ENCODE measurements around the gene PBX4.
A peak's percentile ranks its signal among the peaks of the same experiment; 100 is the strongest.

The PBX4 gene

GRCh38 chr19:19592690-19593089, 25.8 kb downstream of the PBX4 start:
- TF ChIP-seq, protein P1, sequence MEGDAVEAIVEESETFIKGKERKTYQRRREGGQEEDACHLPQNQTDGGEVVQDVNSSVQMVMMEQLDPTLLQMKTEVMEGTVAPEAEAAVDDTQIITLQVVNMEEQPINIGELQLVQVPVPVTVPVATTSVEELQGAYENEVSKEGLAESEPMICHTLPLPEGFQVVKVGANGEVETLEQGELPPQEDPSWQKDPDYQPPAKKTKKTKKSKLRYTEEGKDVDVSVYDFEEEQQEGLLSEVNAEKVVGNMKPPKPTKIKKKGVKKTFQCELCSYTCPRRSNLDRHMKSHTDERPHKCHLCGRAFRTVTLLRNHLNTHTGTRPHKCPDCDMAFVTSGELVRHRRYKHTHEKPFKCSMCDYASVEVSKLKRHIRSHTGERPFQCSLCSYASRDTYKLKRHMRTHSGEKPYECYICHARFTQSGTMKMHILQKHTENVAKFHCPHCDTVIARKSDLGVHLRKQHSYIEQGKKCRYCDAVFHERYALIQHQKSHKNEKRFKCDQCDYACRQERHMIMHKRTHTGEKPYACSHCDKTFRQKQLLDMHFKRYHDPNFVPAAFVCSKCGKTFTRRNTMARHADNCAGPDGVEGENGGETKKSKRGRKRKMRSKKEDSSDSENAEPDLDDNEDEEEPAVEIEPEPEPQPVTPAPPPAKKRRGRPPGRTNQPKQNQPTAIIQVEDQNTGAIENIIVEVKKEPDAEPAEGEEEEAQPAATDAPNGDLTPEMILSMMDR (IDR thresholded peaks at IDR 0.05; ENCODE audit: extremely low read depth, missing control alignments) = no peak
- no peak for DNase-seq (ENCODE audit: low spot score)

DNA sequence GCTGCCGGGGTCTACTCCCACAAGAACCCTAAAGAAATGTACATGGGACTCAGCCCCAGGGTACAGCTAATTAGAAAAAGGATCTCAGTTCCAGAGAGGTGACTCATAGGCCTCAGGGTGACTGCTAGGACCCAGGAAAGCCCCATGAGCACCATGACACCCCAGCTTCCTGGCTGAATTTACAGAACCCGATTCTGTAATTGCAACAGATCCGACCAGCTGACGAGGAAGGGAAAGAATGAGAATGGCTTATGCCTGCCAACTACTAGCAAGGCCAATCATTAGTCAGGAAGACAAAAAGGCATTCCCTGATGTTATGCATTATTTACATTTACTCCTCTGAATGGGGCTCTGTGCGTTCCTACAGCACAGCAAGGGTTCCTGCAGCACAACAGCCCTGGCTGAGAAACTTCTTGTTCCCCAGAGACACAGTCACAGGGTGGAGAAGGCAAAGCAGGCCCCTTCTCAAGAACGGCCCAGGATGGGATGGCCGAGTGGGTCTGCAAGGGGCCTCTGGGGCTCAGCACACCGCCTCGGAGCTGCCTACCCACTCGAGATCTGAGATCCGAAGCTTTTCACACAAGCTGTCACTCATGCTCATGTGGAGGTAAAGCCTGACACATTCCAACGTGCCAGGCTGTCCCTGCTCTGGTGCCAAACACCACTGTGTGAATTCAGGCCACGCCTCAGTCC, 27.2 kb downstream of the PBX4 start:
- TF ChIP-seq, protein P1 (IDR thresholded peaks at IDR 0.05; ENCODE audit: extremely low read depth, missing control alignments) = no peak
- peak; percentile 79 for DNase-seq (ENCODE audit: low spot score)

DNA sequence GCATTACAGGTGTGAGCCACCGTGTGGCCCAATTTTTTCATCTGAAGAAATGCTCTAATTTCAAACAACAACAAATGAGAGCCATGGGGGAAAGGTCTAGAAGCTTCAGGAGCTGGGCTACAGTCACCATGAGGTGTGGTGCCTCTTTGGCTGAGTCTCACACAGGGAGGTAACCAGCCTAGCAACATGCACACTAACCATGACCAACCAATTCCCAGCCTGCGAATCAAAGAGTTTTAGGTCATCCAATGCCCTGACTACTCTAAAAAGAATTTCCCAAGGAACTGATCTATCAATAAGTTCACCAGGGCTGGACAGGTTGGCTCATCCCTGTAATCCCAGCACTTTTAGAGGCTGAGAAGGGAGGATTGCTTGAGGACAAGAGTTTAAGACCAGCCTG, 29.9 kb downstream of the PBX4 start:
- no peak for DNase-seq (ENCODE audit: low spot score)
- TF ChIP-seq, protein P1 (IDR thresholded peaks at IDR 0.05; ENCODE audit: extremely low read depth, missing control alignments) = no peak

GRCh38 chr19:19587771-19588170, 30.7 kb downstream of the PBX4 start:
- DNase-seq (ENCODE audit: low spot score) = no peak
- TF ChIP-seq, protein P1 (IDR thresholded peaks at IDR 0.05; ENCODE audit: extremely low read depth, missing control alignments) = no peak

DNA sequence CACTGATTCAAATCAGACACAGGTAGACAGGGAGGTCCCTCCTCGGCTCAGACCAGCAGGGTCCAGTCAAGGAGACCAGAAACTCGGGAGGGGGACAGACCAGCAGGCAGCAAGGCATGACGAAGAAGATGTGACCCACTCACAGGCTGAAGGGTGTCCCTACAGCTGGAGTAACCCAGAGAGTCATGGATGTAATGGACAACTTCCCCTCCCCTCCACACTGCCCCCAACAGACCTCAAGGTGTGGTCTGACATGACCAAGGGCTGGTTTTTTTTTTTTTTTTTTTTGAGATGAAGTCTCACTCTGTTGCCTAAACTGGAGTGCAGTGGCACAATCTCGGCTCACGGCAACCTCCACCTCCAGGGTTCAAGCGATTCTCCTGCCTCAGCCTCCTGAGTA, 34.1 kb downstream of the PBX4 start:
- TF ChIP-seq, protein P1 (IDR thresholded peaks at IDR 0.05; ENCODE audit: extremely low read depth, missing control alignments) = no peak
- DNase-seq (ENCODE audit: low spot score) = no peak

DNA sequence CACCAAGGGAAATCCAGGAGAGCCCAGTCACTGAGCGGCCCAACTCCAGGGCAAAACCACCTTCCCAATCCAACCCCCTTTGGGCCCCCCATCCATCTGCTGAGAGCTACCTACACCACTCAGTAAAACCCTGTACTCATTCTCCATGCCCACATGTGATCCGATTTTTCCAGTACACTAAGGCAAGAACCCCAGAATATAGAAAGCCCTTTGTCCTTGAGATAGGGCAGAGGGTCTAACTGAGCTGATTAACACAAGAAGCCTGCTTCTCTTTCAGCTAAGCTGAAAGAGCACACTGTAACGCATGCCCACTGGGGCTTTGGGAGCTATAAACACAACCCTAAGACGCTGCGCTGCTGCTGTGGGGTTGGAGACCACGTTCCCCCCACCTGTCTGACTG, 36.0 kb downstream of the PBX4 start:
- TF ChIP-seq, protein P1 (IDR thresholded peaks at IDR 0.05; ENCODE audit: extremely low read depth, missing control alignments) = no peak

DNA sequence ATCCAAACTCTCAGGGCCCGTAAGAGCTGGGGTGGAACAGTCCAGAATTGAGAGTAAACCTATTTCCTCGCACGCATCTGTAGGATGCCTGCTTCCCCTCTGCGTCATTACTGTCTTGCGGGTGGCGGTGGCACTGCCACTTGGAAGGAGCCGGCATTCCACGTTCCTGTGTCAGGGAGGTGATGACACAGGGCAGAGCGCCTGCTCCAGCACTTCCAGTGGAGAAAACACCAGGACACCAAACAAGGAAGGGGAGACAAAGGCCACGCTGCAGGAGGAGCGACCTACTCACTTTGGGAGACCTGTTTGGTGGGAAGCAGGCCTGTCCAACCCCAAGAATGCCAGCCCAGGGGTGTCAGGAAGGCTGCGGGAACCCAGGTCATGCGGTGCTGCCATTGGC, 37.1 kb downstream of the PBX4 start:
- TF ChIP-seq, protein P1 (IDR thresholded peaks at IDR 0.05; ENCODE audit: extremely low read depth, missing control alignments) = no peak

More for the DNA sequence above, 36.0 kb downstream of the PBX4 start:
- DNase-seq (ENCODE audit: low spot score) = no peak

More for the DNA sequence above, 37.1 kb downstream of the PBX4 start:
- no peak for DNase-seq (ENCODE audit: low spot score)
